Measurements from ENCODE around the gene FBXO21. TPM values are rescaled to one million over a fixed set of nuclear protein-coding genes. Genes with fewer than 3 reads are reported as not detected.

The FBXO21 gene
- total RNA-seq, 4 donors from 2014 or later, result 42.7 to 141 (median 80.4) TPM

- no peaks in the 10 kb centered on the region for H3K4me1 ChIP-seq
- no peaks in the 10 kb centered on the region for H3K9me3 ChIP-seq
- TF ChIP-seq CTCF (IDR thresholded peaks at IDR 0.05 in 4 of 5, conservative IDR thresholded peaks at IDR 0.05 in 1 of 5) (peak in 1 of 5 experiments; percentile 17), POLR2A (IDR thresholded peaks at IDR 0.05) (no peak)
- no peak overlapping the region for H3K4me3 ChIP-seq
- intact Hi-C loops (cut with DNase I; ENCODE audit: low total_unique reads), result no loop called here
- DNase-seq (no peak), ATAC-seq (no peak)
- in situ Hi-C loops (cut with MboI; ENCODE audit: low sequenced_read_pairs in 4 of 4), result no loop called here
- peaks cover 57 to 70% (median 57%) of the 10 kb centered on the region in 3 donors for H3K27me3 ChIP-seq
- no peaks in the 10 kb centered on the region for H3K36me3 ChIP-seq
- H3K27ac ChIP-seq, result peak overlapping the region in 1 of 4 donors; percentile 28
Measured at GRCh38 chr12:117100251-117100650, 90.0 kb downstream of the FBXO21 start.

- peak overlapping the region; percentile 2 to 54 (median 26) for H3K27ac ChIP-seq
- DNase-seq (no peak), ATAC-seq (no peak)
- H3K4me1 ChIP-seq, result no peaks in the 10 kb centered on the region
- intact Hi-C loops (cut with DNase I; ENCODE audit: low total_unique reads), result no loop called here
- TF ChIP-seq CTCF (IDR thresholded peaks at IDR 0.05 in 4 of 5, conservative IDR thresholded peaks at IDR 0.05 in 1 of 5), result no peak
- TF ChIP-seq POLR2A (IDR thresholded peaks at IDR 0.05), result no peak
- no peaks in the 10 kb centered on the region for H3K36me3 ChIP-seq
- peak overlapping the region; percentile 45 to 59 (median 54) for H3K4me3 ChIP-seq
- H3K9me3 ChIP-seq, result no peaks in the 10 kb centered on the region
- in situ Hi-C loops (cut with MboI; ENCODE audit: low sequenced_read_pairs in 4 of 4), result no loop called here
- H3K27me3 ChIP-seq, result peaks cover 61 to 82% (median 61%) of the 10 kb centered on the region in 3 donors
Measured at GRCh38 chr12:117098361-117099217, 91.7 kb downstream of the FBXO21 start.

- Histone ChIP-seq H3K9me3 (no peaks in the 10 kb centered on the region), H3K27ac (peak overlapping the region in 2 of 4 donors; percentile 2 to 51), H3K4me1 (no peaks in the 10 kb centered on the region), H3K27me3 (peaks cover 61 to 83% (median 61%) of the 10 kb centered on the region in 3 donors), H3K4me3 (peak overlapping the region; percentile 45 to 59 (median 54)), H3K36me3 (no peaks in the 10 kb centered on the region)
- intact Hi-C loops (cut with DNase I; ENCODE audit: low total_unique reads) (no loop called here), in situ Hi-C loops (cut with MboI; ENCODE audit: low sequenced_read_pairs in 4 of 4) (no loop called here)
- no peak for ATAC-seq
- no peak for TF ChIP-seq CTCF (IDR thresholded peaks at IDR 0.05 in 4 of 5, conservative IDR thresholded peaks at IDR 0.05 in 1 of 5)
- TF ChIP-seq POLR2A (IDR thresholded peaks at IDR 0.05), result no peak
- no peak for DNase-seq
Measured at GRCh38 chr12:117098024-117098360, 92.3 kb downstream of the FBXO21 start.

DNA sequence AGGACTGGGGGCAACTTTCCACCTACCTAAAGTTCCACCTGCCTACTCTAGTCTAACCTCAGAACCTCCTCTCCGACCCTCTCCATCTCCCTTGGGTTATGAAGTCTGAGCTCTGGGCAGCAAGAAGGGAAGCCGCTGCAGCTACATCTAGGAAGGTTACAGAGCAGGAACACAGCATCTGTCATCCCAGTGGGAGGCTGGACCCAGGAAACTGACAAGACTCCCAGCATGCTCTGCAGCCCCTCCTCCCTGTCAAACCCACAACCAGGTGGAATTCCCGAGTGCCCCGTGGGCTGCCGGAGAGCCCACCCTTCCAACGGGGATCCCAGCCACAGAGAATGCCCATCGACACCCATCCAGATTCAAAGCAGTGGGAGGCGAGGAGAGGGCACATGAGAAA lies 93.1 kb downstream of the FBXO21 start:
- Histone ChIP-seq H3K4me3 (peak overlapping the region in 1 of 4 donors; percentile 0), H3K9me3 (no peaks in the 10 kb centered on the region), H3K4me1 (no peaks in the 10 kb centered on the region), H3K27ac (no peak overlapping the region), H3K27me3 (peaks cover 59 to 79% (median 61%) of the 10 kb centered on the region in 3 donors), H3K36me3 (no peaks in the 10 kb centered on the region)
- ATAC-seq (no peak), DNase-seq (no peak)
- intact Hi-C loops (cut with DNase I; ENCODE audit: low total_unique reads), result no loop called here
- TF ChIP-seq POLR2A (IDR thresholded peaks at IDR 0.05) (no peak), CTCF (IDR thresholded peaks at IDR 0.05 in 4 of 5, conservative IDR thresholded peaks at IDR 0.05 in 1 of 5) (no peak)
- in situ Hi-C loops (cut with MboI; ENCODE audit: low sequenced_read_pairs in 4 of 4), result no loop called here

All from gastrocnemius medialis (tissue), 4 donors.